PC-3 (cell line): ENCODE measurements around the gene HEYL.

Experiments used
- CTCF ChIP-seq: fragments of 300-600 bp; sonication (generic); conservative IDR thresholded peaks from 2 replicates; pipeline ENCODE4 v1.5.1; 2017; ENCODE audit warnings: antibody characterized with exemption, low read depth, mild to moderate bottlenecking, low read length
- EZH2 ChIP-seq: fragments of 300-600 bp; sonication (generic); IDR thresholded peaks from one replicate; pipeline ENCODE4 v1.6.1; 2017; ENCODE audit warnings: antibody characterized with exemption, mild to moderate bottlenecking, low read length; ENCODE audit not compliant: unreplicated experiment
- EZH2phosphoT487 ChIP-seq: fragments of 300-600 bp; sonication (generic); IDR thresholded peaks from 2 replicates; pipeline ENCODE4 v1.6.1; 2018; ENCODE audit warnings: mild to moderate bottlenecking, antibody characterized with exemption, low read length, borderline replicate concordance

- TF ChIP-seq CTCF = no peak
- TF ChIP-seq EZH2phosphoT487 = no peak
- no peak for TF ChIP-seq EZH2
These were observed 24.1 kb upstream of the HEYL start for GRCh38 chr1:39663559-39663958.
